Measurements from ENCODE around the gene ASCC1. TPM values are rescaled to one million over a fixed set of nuclear protein-coding genes. Genes with fewer than 3 reads are reported as not detected.
A peak's percentile ranks its signal among the peaks of the same experiment; 100 is the strongest.

Gene ASCC1
- total and polyA plus RNA-seq, 7 donors, result 15.3 to 53.7 (median 21.5) TPM

DNA sequence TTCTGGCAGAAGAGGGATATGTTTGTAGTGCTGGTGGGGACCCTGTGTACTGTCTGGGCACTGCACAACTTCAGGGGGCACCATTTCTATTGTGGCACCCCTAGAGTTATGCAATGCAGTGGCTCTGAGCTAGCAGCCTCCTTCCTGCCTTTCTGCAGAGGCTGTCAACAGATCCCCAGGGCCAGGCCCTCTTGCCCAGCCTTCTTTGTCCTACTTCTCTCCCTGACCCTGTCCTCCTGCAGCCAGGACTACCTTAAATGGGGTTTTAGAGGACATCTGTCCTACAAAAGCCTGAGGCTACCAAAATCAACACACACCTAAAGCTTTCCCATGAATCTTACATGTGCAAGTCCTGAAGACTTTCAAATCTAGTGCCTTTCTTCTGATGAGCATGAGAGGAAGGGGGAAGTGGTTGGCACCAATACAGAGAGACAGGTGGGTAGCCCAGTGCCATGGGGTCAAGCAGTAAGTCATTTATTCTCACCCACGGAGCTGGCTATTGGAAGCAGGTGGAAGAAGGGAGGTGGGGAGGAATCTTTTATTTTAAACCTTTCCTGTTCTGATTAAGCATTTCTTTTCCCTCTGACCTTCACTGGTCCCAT lies 130.1 kb downstream of the ASCC1 start:
- no peak overlapping the region for H3K27ac ChIP-seq

DNA sequence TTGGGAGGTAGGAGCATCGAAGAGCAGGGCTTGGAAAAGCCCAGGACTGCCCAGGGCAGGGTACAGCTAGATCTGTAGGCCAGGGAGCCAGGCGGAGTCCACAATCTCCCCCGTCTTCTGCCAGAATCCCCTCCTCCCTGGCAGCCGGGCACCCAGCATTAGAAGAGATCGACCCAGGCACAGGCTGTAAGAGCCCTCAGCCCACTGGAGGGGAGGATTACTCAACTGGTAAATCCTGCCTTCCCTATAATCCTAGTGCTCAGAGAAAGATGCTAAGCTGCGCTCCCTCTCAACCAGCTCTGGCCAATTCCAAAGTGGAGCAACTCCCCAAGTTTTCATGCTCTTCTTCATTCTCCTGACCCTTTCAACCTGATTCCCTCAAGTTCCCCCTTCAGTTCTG lies 130.9 kb downstream of the ASCC1 start:
- H3K27me3 ChIP-seq, result peaks cover 20 to 39% (median 29%) of the 10 kb centered on the region in 3 donors
- H3K27ac ChIP-seq, result no peak overlapping the region
- no peak for TF ChIP-seq POLR2A (IDR thresholded peaks at IDR 0.05)
- TF ChIP-seq POLR2AphosphoS5 (IDR thresholded peaks at IDR 0.05), result no peak
- TF ChIP-seq EP300 (IDR thresholded peaks at IDR 0.05), result no peak
- TF ChIP-seq, protein P1, sequence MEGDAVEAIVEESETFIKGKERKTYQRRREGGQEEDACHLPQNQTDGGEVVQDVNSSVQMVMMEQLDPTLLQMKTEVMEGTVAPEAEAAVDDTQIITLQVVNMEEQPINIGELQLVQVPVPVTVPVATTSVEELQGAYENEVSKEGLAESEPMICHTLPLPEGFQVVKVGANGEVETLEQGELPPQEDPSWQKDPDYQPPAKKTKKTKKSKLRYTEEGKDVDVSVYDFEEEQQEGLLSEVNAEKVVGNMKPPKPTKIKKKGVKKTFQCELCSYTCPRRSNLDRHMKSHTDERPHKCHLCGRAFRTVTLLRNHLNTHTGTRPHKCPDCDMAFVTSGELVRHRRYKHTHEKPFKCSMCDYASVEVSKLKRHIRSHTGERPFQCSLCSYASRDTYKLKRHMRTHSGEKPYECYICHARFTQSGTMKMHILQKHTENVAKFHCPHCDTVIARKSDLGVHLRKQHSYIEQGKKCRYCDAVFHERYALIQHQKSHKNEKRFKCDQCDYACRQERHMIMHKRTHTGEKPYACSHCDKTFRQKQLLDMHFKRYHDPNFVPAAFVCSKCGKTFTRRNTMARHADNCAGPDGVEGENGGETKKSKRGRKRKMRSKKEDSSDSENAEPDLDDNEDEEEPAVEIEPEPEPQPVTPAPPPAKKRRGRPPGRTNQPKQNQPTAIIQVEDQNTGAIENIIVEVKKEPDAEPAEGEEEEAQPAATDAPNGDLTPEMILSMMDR (IDR thresholded peaks at IDR 0.05), result no peak
- no peaks in the 10 kb centered on the region for H3K9me3 ChIP-seq
- WGBS, 2 donors, result 93 to 94% methylated on average over 6 of the region's 6 CpGs
- H3K4me3 ChIP-seq, result no peak overlapping the region
- H3K4me1 ChIP-seq, result peaks cover 0 to 21% (median 20%) of the 10 kb centered on the region in 4 donors
- intact Hi-C loops (cut with DNase I), result no loop called here
- DNase-seq, result no peak
- no peaks in the 10 kb centered on the region for H3K36me3 ChIP-seq

More for the DNA sequence above, 130.1 kb downstream of the ASCC1 start:
- Histone ChIP-seq H3K4me1 (peaks cover 0 to 21% (median 20%) of the 10 kb centered on the region in 4 donors), H3K36me3 (no peaks in the 10 kb centered on the region), H3K9me3 (no peaks in the 10 kb centered on the region), H3K27me3 (peaks cover 20 to 47% (median 29%) of the 10 kb centered on the region in 3 donors), H3K4me3 (no peak overlapping the region)
- intact Hi-C loops (cut with DNase I), result no loop called here
- 57 to 92% methylated on average over 1 of the region's 1 CpG for WGBS, 2 donors
- no peak for DNase-seq
- TF ChIP-seq POLR2AphosphoS5 (IDR thresholded peaks at IDR 0.05) (no peak), EP300 (IDR thresholded peaks at IDR 0.05) (no peak), POLR2A (IDR thresholded peaks at IDR 0.05) (no peak)
- TF ChIP-seq, protein P1 (IDR thresholded peaks at IDR 0.05), result no peak

DNA sequence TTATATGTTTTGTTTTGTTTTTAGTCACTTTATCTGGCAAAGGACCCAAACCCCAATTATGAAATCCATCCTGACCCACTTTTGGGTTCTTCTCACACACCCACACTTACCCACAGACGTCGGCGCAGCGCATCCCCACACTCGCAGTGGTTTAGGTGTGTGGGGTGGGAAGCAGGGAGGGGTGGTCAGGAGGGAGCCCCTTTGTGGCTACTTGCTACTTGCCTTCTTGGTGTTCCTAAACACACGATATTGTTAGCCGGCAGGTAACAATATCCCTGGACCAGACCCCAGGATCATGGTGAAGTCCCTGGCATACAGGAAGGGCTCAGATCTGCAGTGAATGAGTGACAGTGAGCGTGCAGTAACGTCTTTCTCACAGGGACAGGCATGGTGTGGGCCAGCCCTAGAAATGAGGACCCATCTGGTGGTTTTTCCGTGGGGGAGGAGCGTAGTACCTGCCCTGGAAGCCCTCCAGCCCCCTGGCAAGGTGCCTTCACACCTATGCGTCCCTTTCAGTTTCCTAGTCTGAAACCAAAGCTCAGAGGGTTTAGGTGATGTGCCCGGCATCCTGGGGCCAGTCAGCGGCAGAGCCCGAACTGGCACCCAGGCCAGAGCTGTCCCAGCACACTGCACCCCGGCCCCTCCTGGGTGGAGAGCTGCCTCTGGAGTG lies 132.2 kb downstream of the ASCC1 start:
- Histone ChIP-seq H3K36me3 (no peaks in the 10 kb centered on the region), H3K27me3 (peaks cover 20 to 27% (median 25%) of the 10 kb centered on the region in 3 donors), H3K4me3 (no peak overlapping the region), H3K4me1 (peaks cover 0 to 21% (median 20%) of the 10 kb centered on the region in 4 donors), H3K9me3 (no peaks in the 10 kb centered on the region), H3K27ac (no peak overlapping the region)
- no peak for TF ChIP-seq POLR2A (IDR thresholded peaks at IDR 0.05)
- no peak for TF ChIP-seq POLR2AphosphoS5 (IDR thresholded peaks at IDR 0.05)
- TF ChIP-seq, protein P1 (IDR thresholded peaks at IDR 0.05), result no peak
- 80 to 89% methylated on average over 16 of the region's 16 CpGs for WGBS, 2 donors
- intact Hi-C loops (cut with DNase I), result no loop called here
- no peak for DNase-seq

DNA sequence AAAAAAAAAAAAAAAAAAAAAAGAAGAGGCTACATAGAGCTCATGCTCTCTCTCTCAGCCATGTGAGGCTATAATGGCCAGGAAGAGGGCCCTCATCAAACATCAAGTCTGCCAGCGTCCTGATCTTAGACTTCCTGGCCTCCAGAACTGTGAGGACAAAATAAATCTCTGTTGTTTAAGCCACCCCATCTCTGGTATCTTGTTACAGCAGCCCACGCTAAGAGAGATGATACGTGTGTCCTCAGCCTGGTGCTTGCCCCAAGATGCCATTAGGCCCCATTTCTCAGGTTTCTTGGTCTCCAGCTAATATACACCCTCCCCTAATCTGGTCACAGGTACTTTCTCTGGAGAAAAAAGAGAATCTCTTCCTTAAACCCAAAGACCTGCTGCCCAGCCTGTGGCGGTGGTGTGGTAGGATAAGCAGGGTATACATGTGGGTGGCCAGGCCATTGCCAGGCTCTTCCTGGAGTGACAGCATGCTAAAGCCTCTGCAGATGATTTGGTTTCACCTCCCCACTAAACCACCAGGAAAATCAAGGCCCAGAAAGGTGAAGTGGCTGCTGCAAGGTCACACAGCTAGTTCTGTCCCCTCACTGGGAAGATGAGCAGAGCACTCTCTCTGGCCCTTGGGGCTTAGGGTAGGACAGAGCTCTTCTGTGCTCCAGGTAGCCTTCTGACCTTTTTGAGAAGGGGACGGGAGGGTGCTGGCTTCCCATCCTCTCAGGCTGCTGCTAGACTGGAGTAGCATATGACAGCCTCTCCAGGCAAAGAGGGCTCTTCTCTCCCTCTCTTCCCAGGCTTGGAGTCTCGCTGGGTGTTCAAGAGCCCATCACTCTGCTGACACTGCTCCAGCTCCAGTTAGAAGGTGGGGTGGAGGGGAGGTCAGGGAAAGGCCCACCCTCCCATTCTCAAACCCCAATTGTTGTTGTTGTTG lies 133.0 kb downstream of the ASCC1 start:
- Histone ChIP-seq H3K9me3 (no peaks in the 10 kb centered on the region), H3K27me3 (peaks cover 12 to 19% (median 17%) of the 10 kb centered on the region in 3 donors), H3K27ac (no peak overlapping the region), H3K4me1 (peaks cover 0 to 14% (median 12%) of the 10 kb centered on the region in 4 donors), H3K4me3 (no peak overlapping the region), H3K36me3 (no peaks in the 10 kb centered on the region)
- peak; percentile 3 for DNase-seq
- 81 to 92% methylated on average over 6 of the region's 6 CpGs for WGBS, 2 donors
- intact Hi-C loops (cut with DNase I), result no loop called here
- no peak for TF ChIP-seq EP300 (IDR thresholded peaks at IDR 0.05)
- TF ChIP-seq POLR2A (IDR thresholded peaks at IDR 0.05), result no peak
- TF ChIP-seq POLR2AphosphoS5 (IDR thresholded peaks at IDR 0.05), result no peak
- TF ChIP-seq, protein P1 (IDR thresholded peaks at IDR 0.05), result no peak

Data from sigmoid colon (tissue), 7 donors.